Tibial artery (tissue), 4 donors: ENCODE measurements around the gene COL24A1.

Experiments
- DNase-seq, 2 donors: peaks; one replicate each; pipeline ENCODE4 v3.0.0-alpha.2; 2019
- H3K27ac ChIP-seq, 2 donors: fragments of 200-600 bp; sonication (generic) in 1 of 2; 1 replicate in 1 of 2; 2 replicates in 1 of 2; pipeline ENCODE4 v1.5.1; 2018 to 2019; ENCODE audit warnings: mild to moderate bottlenecking in 1 of 2
- H3K27me3 ChIP-seq, 2 donors: fragments of 200-600 bp; sonication (generic) in 1 of 2; one replicate each; pipeline versions ENCODE4 v1.5.1 to v1.6.0; 2016 to 2019
- H3K36me3 ChIP-seq, 3 donors: fragments of 200-600 bp; sonication (generic) in 2 of 3; one replicate each; pipeline ENCODE4 v1.5.1; 2016 to 2019; ENCODE audit warnings: mild to moderate bottlenecking in 2 of 3
- H3K4me1 ChIP-seq, 4 donors: fragments of 200-600 bp; sonication (generic) in 2 of 4; 1 replicate in 3 of 4; 2 replicates in 1 of 4; pipeline ENCODE4 v1.5.1; 2016 to 2019
- H3K4me3 ChIP-seq, 2 donors: fragments of 200-600 bp; sonication (generic) in 1 of 2; 1 replicate in 1 of 2; 2 replicates in 1 of 2; pipeline ENCODE4 v1.5.1; 2018 to 2019; ENCODE audit warnings: mild to moderate bottlenecking in 2 of 2
- H3K9me3 ChIP-seq, 3 donors: fragments of 200-600 bp; sonication (generic) in 1 of 3; one replicate each; pipeline ENCODE4 v1.5.1; 2016 to 2019
- intact Hi-C: fragments of 100-400 bp; cut with DNase I; formaldehyde crosslinking; loops from one replicate; pipeline ENCODE4 v1.15.0; 2023; ENCODE audit warnings: low total_unique reads
- TF ChIP-seq, protein P1 (sequence below), 2 experiments: fragments of 200-600 bp in 1 of 2; fragments of 450-650 bp in 1 of 2; IDR thresholded peaks; one replicate each; pipeline ENCODE4 v1.5.1; 2017 to 2019; ENCODE audit warnings: antibody characterized with exemption in 2 of 2, mild to moderate bottlenecking in 1 of 2, moderate library complexity in 1 of 2

The COL24A1 gene

GRCh38 chr1:86063721-86064120 lies 92.9 kb downstream of the COL24A1 start:
- intact Hi-C loops = no loop called here
- Histone ChIP-seq H3K27ac (no peak overlapping the region), H3K27me3 (no peaks in the 10 kb centered on the region), H3K4me1 (no peaks in the 10 kb centered on the region), H3K36me3 (no peaks in the 10 kb centered on the region), H3K9me3 (no peaks in the 10 kb centered on the region), H3K4me3 (no peak overlapping the region)
- DNase-seq = no peak
- TF ChIP-seq, protein P1, sequence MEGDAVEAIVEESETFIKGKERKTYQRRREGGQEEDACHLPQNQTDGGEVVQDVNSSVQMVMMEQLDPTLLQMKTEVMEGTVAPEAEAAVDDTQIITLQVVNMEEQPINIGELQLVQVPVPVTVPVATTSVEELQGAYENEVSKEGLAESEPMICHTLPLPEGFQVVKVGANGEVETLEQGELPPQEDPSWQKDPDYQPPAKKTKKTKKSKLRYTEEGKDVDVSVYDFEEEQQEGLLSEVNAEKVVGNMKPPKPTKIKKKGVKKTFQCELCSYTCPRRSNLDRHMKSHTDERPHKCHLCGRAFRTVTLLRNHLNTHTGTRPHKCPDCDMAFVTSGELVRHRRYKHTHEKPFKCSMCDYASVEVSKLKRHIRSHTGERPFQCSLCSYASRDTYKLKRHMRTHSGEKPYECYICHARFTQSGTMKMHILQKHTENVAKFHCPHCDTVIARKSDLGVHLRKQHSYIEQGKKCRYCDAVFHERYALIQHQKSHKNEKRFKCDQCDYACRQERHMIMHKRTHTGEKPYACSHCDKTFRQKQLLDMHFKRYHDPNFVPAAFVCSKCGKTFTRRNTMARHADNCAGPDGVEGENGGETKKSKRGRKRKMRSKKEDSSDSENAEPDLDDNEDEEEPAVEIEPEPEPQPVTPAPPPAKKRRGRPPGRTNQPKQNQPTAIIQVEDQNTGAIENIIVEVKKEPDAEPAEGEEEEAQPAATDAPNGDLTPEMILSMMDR (IDR thresholded peaks at IDR 0.05) = no peak

GRCh38 chr1:86062453-86062852 lies 94.1 kb downstream of the COL24A1 start:
- Histone ChIP-seq H3K36me3 (no peaks in the 10 kb centered on the region), H3K4me1 (no peaks in the 10 kb centered on the region), H3K27ac (no peak overlapping the region), H3K27me3 (no peaks in the 10 kb centered on the region), H3K9me3 (no peaks in the 10 kb centered on the region), H3K4me3 (no peak overlapping the region)
- TF ChIP-seq, protein P1 (IDR thresholded peaks at IDR 0.05) = no peak
- DNase-seq = no peak
- intact Hi-C loops = no loop called here

GRCh38 chr1:86061551-86061990 lies 95.0 kb downstream of the COL24A1 start:
- no peak overlapping the region for H3K4me3 ChIP-seq
- no peak for DNase-seq
- TF ChIP-seq, protein P1 (IDR thresholded peaks at IDR 0.05) = no peak
- no peaks in the 10 kb centered on the region for H3K9me3 ChIP-seq
- no peaks in the 10 kb centered on the region for H3K4me1 ChIP-seq
- no peaks in the 10 kb centered on the region for H3K36me3 ChIP-seq
- no peak overlapping the region for H3K27ac ChIP-seq
- H3K27me3 ChIP-seq = no peaks in the 10 kb centered on the region
- intact Hi-C loops = no loop called here

DNA sequence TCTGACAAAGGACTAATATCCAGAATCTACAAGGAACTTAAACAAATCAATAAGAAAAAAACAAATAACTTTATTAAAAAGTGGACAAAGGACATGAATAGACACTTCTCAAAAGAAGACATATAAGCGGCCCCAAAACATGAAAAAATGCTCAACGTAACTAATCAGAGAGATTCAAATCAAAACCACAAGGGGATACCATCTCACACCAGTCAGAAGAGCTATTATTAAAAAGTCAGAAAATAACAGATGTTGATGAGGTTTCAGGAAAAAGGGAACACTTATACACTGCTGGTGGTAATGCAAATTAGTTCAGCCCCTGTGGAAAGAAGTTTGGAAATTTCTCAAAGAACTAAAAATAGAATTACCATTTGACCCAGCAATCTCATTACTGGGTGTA lies 102.2 kb downstream of the COL24A1 start:
- TF ChIP-seq, protein P1 (IDR thresholded peaks at IDR 0.05) = no peak
- Histone ChIP-seq H3K36me3 (no peaks in the 10 kb centered on the region), H3K27ac (no peak overlapping the region), H3K9me3 (no peaks in the 10 kb centered on the region), H3K4me3 (no peak overlapping the region), H3K4me1 (no peaks in the 10 kb centered on the region), H3K27me3 (no peaks in the 10 kb centered on the region)
- intact Hi-C loops = no loop called here
- DNase-seq = no peak

DNA sequence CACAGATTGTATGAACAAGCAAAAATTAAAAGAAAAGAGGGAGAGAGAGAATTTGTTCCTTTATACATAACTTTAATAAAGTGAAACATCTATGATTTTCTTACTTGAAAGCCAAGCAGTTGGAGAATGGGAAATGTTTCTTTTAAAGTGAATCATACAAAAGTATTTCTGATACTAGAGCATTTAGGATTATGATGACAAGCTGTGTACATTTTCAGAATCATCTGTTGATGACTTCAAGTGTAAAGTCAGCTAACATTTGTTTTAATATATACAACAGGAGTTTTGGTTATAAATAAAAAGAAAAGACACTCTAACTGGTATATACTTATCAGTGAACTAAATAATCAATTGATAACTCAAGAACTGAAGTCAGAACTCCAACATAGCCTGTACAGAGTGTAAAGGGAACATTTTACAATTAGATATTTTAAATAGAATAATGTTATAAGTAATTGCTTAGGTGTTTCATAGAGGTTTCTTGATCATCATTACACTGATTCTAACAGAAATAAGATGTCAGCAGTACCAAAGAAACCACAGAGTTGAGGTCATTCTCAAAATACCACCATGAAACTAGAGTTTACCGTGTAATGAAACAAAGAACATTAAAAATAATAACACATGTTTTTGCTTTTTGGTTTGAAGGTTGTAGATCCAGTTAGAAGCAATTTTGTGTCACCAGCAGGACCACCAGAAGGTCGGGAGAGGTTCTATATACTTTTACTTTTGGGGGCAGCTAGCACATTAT lies 103.4 kb downstream of the COL24A1 start:
- intact Hi-C loops = no loop called here
- Histone ChIP-seq H3K27ac (no peak overlapping the region), H3K27me3 (no peaks in the 10 kb centered on the region), H3K4me3 (no peak overlapping the region), H3K36me3 (no peaks in the 10 kb centered on the region), H3K4me1 (no peaks in the 10 kb centered on the region), H3K9me3 (no peaks in the 10 kb centered on the region)
- TF ChIP-seq, protein P1 (IDR thresholded peaks at IDR 0.05) = no peak
- DNase-seq = no peak
